A673 (cell line): Measurements from ENCODE around the gene TTYH3. TPM values are rescaled to one million over a fixed set of nuclear protein-coding genes. Genes with fewer than 3 reads are reported as not detected.

Source experiments
- BruUV-seq: library from RNA; stranded (reverse); fragments of 400-500 nt; replicated peaks from 2 replicates; lab custom pipeline; 2021; lab: Mats Ljungman, UMichigan
- CTCF ChIA-PET: fragments of 300-600 bp; sonication (Branson Sonifier 250); formaldehyde crosslinking; loops from one replicate; lab custom pipeline; 2022; ENCODE audit warnings: antibody characterized with exemption; lab: Charles Lee
- POLR2A ChIA-PET: fragments of 300-600 bp; sonication (Branson Sonifier 250); formaldehyde crosslinking; loops from one replicate; lab custom pipeline; 2022; ENCODE audit warnings: antibody characterized with exemption; ENCODE audit not compliant: low non-redundant PET; lab: Charles Lee
- DNase-seq: peaks from one replicate; pipeline ENCODE4 v3.0.0-alpha.2; 2015; ENCODE audit warnings: low spot score
- H3K27ac ChIP-seq: fragments of 200-600 bp; sonication (generic); 2 replicates; pipeline ENCODE4 v1.5.1; 2016; ENCODE audit warnings: mixed run types, low read depth, mild to moderate bottlenecking, mixed read lengths, antibody characterized with exemption, low read length; ENCODE audit not compliant: poor library complexity, severe bottlenecking
- H3K27me3 ChIP-seq: fragments of 200-600 bp; sonication (generic); replicated peaks from 2 replicates; pipeline ENCODE4 v1.6.1; 2017; ENCODE audit warnings: mixed run types, low read depth, mild to moderate bottlenecking, mixed read lengths, antibody characterized with exemption, low read length; ENCODE audit not compliant: insufficient read depth, poor library complexity
- H3K36me3 ChIP-seq: fragments of 200-600 bp; sonication (generic); 2 replicates; pipeline ENCODE4 v1.6.1; 2016; ENCODE audit warnings: mixed run types, mild to moderate bottlenecking, mixed read lengths, antibody characterized with exemption, low read length; ENCODE audit not compliant: insufficient read depth, poor library complexity, severe bottlenecking
- H3K4me1 ChIP-seq: fragments of 200-600 bp; sonication (generic); 2 replicates; pipeline ENCODE4 v1.6.1; 2017; ENCODE audit warnings: mixed run types, mild to moderate bottlenecking, mixed read lengths, antibody characterized with exemption, low read length; ENCODE audit not compliant: insufficient read depth, poor library complexity, severe bottlenecking
- H3K4me3 ChIP-seq: fragments of 200-600 bp; sonication (generic); 2 replicates; pipeline ENCODE4 v1.5.1; 2016; ENCODE audit warnings: low read depth, mixed run types, mild to moderate bottlenecking, mixed read lengths, low read length; ENCODE audit not compliant: poor library complexity, severe bottlenecking
- H3K9me3 ChIP-seq: fragments of 200-600 bp; sonication (generic); 2 replicates; pipeline ENCODE4 v1.6.1; 2016; ENCODE audit warnings: mixed run types, low read depth, mild to moderate bottlenecking, mixed read lengths, antibody characterized with exemption, low read length; ENCODE audit not compliant: poor library complexity, severe bottlenecking
- EZH2 ChIP-seq: fragments of 200-600 bp; sonication (generic); IDR thresholded peaks from 2 replicates; pipeline ENCODE4 v1.6.1; 2017; ENCODE audit warnings: borderline replicate concordance, low read depth, mild to moderate bottlenecking, mixed read lengths, antibody characterized with exemption, low read length; ENCODE audit not compliant: poor library complexity, severe bottlenecking
- intact Hi-C: fragments of 100-400 bp; cut with micrococcal nuclease; formaldehyde crosslinking; loops from one replicate; pipeline ENCODE4 v1.10.0; 2022; ENCODE audit not compliant: unreplicated experiment
- total RNA-seq: library from RNA; stranded (reverse); gene quantifications from 2 replicates; pipeline ENCODE4 v1.2.3, GENCODE V29; 2021
- TF ChIP-seq, protein P1 (sequence below): fragments of 300-800, 200-600 bp; sonication (generic); conservative IDR thresholded peaks from 2 replicates; pipeline ENCODE4 v1.5.1; 2017; ENCODE audit warnings: low read depth, mild to moderate bottlenecking, antibody characterized with exemption, low read length, moderate library complexity, mixed read lengths

Gene TTYH3
- total RNA-seq, 1 experiment from 2014 or later = 248 TPM

GRCh38 chr7:2621948-2622640, 9.7 kb upstream of the TTYH3 start:
- Histone ChIP-seq H3K4me3 (no peak overlapping the region), H3K9me3 (no peaks in the 10 kb centered on the region), H3K36me3 (no peaks in the 10 kb centered on the region), H3K4me1 (peaks cover 13% of the 10 kb centered on the region), H3K27ac (no peak overlapping the region), H3K27me3 (no peaks in the 10 kb centered on the region)
- no peak for DNase-seq
- no peak for TF ChIP-seq EZH2
- TF ChIP-seq, protein P1, sequence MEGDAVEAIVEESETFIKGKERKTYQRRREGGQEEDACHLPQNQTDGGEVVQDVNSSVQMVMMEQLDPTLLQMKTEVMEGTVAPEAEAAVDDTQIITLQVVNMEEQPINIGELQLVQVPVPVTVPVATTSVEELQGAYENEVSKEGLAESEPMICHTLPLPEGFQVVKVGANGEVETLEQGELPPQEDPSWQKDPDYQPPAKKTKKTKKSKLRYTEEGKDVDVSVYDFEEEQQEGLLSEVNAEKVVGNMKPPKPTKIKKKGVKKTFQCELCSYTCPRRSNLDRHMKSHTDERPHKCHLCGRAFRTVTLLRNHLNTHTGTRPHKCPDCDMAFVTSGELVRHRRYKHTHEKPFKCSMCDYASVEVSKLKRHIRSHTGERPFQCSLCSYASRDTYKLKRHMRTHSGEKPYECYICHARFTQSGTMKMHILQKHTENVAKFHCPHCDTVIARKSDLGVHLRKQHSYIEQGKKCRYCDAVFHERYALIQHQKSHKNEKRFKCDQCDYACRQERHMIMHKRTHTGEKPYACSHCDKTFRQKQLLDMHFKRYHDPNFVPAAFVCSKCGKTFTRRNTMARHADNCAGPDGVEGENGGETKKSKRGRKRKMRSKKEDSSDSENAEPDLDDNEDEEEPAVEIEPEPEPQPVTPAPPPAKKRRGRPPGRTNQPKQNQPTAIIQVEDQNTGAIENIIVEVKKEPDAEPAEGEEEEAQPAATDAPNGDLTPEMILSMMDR = no peak
- CTCF ChIA-PET = no interaction called here
- POLR2A ChIA-PET = interaction anchor here (0.7 kb wide), 2 partner anchors 9 to 12 kb away, joined by 4 to 8 read pairs; no protein-coding TSS in a partner anchor
- intact Hi-C loops = no loop called here
- no TSS peak for BruUV-seq

DNA sequence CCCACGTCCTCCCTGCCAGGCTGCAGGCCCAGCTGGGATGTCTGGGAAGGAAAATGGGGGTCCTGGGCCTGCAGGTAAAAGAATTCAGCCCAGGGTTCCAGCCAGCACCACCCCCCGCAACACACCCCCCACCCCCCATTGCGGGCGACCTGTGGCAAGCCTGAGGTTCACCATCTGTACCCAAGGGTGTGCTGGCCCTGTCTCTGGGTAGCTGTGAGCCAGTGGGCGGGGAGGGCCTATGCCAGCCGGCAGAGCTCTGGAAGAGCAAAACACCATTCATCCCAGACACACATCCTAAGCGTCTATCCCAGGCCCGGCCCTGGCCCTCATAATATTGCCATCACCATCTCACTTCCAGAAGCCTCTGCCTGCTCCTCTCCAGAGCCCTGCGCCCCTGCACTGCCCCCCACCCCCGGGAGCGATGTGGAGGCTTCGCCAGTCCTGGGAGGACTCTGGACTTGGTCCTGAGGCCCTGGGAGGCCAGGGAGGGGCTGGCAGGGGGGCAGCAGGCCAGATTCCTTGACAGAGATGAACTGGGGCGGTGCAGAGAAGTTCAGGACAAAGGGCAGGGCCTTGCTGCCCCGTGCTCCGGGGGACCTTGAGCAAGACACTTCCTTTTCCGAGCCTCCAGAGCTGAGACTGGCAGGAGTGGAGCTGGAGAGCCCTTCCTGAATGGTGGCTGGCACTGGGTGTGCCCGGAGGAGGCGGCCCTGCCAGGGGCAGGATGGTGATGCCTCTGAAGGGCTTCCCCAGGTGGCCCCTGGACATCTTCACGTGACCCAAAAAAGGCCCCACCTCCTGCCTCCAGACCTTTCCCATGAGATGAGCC, 8.7 kb upstream of the TTYH3 start:
- no peak for TF ChIP-seq EZH2
- TF ChIP-seq, protein P1 = no peak
- Histone ChIP-seq H3K27me3 (no peaks in the 10 kb centered on the region), H3K4me1 (peaks cover 12% of the 10 kb centered on the region), H3K4me3 (no peak overlapping the region), H3K36me3 (no peaks in the 10 kb centered on the region), H3K27ac (no peak overlapping the region), H3K9me3 (no peaks in the 10 kb centered on the region)
- intact Hi-C loops = no loop called here
- CTCF ChIA-PET = no interaction called here
- POLR2A ChIA-PET = interaction anchor here (0.7 kb wide), 1 partner anchor 13 kb away, joined by 8 read pairs; no protein-coding TSS in a partner anchor
- DNase-seq = no peak
- BruUV-seq = no TSS peak

GRCh38 chr7:2623698-2624014, 8.1 kb upstream of the TTYH3 start:
- Histone ChIP-seq H3K4me1 (peaks cover 6% of the 10 kb centered on the region), H3K4me3 (no peak overlapping the region), H3K27ac (no peak overlapping the region), H3K36me3 (no peaks in the 10 kb centered on the region), H3K9me3 (no peaks in the 10 kb centered on the region), H3K27me3 (no peaks in the 10 kb centered on the region)
- no peak for DNase-seq
- CTCF ChIA-PET = no interaction called here
- intact Hi-C loops = no loop called here
- POLR2A ChIA-PET = no interaction called here
- TF ChIP-seq, protein P1 = no peak
- no peak for TF ChIP-seq EZH2
- no TSS peak for BruUV-seq
